HG03103 (cell line): Measurements from ENCODE around the gene COTL1.

Experiments
- ATAC-seq: cut with Tn5 transposase; IDR thresholded peaks from one replicate; pipeline ENCODE4 v1.9.1; 2021; ENCODE audit warnings: low read depth; ENCODE audit not compliant: unreplicated experiment

Gene COTL1

DNA sequence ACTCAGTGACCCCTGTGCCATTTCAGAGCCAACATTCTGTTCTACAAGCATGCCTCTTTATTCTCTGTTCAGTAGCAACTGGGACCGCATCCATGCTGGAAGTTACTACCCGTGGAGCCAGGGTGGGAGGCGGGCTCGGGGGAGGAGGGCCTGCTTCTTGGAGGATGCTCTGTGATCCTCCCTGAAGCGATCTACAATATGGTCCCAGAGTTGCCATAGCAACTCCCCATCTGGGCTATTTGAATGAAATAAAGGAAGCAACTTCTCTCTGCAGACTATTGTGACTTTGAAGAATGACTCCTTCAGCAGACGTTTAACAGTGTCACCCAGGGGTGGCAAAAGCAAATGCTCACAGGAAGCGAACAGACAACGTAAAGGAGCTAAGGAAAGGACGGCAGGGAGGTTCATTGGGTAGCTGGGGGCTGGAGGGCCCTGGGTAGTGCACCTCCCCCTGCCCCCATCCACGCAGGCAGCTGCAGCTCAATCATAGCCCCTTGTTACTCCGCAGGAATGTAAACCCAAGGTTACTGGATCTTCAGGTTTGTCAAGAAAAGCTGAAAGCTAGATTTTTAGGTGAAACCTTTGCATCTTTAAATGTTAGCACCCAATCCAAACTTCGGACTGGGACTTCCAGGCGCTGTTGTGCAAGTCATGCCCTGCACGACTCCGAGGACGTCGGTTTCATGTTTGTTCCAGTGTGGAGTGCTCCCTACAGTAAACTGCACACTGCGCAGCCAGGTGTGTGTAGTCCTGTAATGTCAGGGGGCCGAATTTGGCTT is 62.3 kb downstream of the COTL1 start:
- no peak for ATAC-seq

DNA sequence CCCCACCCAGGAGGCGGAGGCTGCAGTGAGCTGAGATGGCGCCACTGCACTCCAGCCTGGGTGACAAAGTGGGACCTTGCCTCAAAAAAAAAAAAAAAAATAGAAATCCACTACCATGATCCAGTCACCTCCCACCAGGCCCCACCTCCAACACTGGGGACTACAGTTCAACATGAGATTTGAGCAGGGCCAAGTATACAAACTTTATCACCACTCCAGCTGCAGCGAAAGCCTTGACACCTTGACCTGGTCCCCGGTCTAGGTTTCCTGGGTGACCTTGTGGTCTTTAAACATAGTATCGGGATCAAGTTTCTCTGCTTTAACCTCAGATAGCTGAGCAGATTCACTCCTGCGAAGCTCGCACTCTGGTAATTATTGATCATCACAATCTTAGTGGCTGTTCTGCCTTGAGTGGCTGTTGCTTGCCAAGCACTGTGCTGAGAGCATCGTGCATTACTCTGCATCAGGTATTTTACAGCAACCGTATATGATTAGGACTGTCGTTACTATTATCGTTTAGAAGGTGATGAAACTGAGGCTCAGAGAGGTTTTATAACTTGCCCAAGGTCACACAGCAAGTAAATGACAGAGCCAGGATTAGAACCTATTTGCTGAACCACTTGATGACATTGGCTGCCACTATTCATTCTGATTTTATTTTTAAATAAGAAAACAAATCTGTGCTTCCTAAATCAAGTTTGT is 63.1 kb downstream of the COTL1 start:
- no peak for ATAC-seq

DNA sequence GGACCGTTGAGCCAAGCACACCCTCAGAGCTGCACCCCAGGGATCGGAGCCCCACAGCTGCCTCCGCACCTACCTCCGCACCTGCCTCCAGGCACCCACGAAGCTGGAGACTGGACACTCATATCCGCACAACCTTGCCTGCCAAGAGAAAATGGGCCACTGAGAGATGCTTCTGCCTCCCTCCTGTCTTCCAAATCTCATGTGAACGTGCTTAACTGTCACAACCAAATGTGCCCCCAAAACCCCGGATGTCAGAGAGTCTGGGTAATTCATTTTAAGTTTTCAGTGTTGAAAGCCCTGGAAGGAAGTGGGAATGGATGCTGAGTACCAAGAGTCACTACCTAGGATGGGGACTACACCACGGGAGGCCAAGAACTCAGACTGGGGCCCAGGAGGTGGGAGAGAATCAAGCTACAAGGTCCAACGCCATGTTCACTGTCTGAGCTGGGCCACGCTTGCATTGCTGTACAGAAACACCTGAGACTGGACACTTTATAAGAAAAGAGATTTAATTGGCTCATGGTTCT is 63.9 kb downstream of the COTL1 start:
- no peak for ATAC-seq

DNA sequence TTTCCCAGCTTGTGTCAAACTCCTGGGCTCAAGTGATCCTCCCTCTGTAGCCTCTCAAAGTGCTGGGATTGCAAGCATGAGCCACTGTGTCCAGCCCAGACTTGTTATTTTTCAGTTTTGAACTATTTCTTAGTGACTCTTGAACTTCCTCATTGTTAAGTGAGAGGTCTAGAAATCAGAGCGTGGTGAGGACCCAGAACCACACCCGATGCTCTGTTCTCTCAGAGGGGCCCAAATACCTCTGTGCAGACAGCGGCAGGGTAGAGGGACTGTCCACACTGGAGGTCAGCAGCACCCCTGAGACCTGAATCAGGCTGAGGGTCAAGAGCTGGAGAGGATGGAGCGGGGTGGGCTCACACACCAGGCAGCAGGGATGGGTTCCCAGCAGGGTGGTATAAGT is 65.7 kb downstream of the COTL1 start:
- ATAC-seq = no peak

DNA sequence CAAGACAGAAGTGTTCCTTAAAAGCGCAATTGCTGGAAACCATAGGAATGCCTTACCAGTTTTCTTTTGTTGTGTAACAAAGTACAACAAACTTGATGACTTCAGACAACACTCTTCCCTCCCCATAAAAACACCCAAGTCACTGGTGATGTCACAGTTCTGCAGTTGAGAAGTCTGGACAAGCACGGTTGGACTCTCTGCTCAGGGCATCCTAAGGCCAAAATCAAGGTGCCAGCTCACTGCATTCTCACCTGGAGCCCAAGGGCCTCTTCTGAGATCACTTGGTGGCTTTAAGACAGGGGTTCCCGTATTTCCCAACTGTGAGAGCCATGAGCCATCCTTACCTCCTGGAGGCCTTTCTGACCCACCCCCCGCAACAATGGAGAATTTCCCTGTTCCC is 67.8 kb downstream of the COTL1 start:
- no peak for ATAC-seq

- ATAC-seq = no peak
Observed at GRCh38 chr16:84548971-84549844, 68.7 kb downstream of the COTL1 start.

- no peak for ATAC-seq
Observed at GRCh38 chr16:84548508-84548907, 69.4 kb downstream of the COTL1 start.

DNA sequence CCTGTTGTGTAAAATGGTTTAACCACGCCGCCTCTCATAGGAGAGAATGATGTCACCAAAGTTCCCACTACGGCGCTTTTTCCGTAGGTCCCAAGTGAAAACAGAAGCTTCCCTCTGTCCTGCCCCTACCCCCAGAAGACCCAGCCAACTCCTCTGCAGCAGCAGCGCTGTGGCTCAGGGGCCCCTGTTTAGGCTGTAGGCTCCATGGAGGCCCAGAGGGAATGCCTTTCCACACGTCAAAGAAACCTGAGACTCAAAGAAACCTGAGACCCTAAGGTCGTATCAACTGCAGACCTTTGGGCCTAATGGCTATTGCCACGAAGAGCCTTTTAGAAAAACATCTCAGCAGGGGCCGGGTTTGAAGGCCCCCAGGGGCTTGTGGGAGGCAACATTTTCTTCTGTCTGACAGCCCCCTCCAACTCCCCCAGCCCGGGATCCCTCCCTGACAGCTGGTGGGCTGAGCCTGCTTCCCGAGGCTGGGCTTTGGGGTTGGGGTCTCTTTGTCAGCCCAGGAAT is 70.3 kb downstream of the COTL1 start:
- ATAC-seq = no peak

DNA sequence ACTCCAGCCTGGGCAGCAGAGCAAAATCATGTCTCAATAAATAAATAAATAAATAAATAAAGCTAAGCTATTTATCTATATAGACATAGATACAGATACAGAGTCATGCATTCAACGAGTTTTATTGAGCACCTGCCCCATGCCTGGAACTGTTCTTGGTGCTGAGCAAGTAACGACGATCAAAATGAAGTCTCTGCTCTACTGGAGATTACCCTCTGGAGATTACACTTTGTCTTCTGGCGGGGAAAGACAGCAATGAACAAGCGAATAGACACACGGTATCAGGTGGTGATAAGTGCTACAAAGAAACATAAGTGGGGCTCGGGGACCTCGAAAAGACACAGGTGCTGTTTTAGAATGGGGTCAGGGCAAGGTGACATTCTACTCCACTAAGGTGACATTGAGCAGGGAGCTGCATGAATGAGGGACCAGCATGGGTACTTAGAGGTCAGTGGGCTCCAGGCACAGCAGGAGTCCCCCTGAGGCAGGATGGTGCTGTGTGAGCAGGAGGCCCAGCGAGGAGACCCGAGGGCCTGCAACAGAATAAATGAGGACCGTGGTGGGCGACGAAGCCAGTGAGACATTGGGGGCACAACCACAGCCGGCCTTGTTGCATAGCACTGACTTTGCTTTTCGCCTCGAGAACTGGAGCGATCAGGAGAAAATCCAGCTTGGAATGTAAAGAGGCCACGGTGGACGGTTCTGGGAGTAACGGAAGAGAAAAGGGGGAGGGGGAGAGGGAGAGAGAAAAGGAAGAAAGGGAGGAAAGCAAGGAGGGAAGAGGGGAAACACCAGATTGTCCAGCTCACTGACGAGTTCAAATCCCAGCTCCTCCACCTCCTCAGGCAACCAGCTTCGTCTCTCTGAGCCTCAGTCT is 71.0 kb downstream of the COTL1 start:
- no peak for ATAC-seq

- ATAC-seq = no peak
Observed at GRCh38 chr16:84545114-84545737, 72.7 kb downstream of the COTL1 start.

GRCh38 chr16:84544031-84544773 is 73.7 kb downstream of the COTL1 start:
- ATAC-seq = no peak

GRCh38 chr16:84543253-84543652 is 74.6 kb downstream of the COTL1 start:
- ATAC-seq = no peak

GRCh38 chr16:84541999-84542817 is 75.7 kb downstream of the COTL1 start:
- no peak for ATAC-seq

GRCh38 chr16:84540194-84540593 is 77.7 kb downstream of the COTL1 start:
- no peak for ATAC-seq

DNA sequence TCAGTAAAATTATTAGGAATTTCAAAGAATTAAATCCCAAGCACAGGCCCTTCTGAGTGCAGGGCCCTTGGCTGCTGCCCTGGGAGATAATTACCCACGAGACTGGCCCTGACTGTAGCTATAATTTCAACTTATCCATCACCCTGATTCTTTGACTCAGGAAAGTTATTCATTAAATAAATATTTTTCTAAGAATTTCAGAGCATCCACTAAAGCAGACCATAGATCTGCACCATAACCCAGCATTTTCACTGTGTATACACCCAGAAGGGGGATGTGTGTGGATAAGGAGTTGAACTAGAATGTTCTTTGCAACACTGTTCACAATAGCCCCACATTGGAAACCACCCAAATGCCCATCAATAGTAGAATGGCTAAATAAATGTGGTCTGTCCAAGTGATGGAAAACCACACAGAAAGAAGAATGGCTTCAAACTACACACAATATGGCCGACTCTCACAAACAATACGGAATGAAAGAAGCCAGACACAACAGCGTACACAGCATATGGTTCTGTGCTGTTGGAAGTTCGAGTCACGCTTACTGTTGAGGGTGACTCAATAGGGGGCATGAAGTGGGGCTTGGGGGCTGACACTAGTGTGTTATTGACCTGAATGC is 79.5 kb downstream of the COTL1 start:
- ATAC-seq = no peak

DNA sequence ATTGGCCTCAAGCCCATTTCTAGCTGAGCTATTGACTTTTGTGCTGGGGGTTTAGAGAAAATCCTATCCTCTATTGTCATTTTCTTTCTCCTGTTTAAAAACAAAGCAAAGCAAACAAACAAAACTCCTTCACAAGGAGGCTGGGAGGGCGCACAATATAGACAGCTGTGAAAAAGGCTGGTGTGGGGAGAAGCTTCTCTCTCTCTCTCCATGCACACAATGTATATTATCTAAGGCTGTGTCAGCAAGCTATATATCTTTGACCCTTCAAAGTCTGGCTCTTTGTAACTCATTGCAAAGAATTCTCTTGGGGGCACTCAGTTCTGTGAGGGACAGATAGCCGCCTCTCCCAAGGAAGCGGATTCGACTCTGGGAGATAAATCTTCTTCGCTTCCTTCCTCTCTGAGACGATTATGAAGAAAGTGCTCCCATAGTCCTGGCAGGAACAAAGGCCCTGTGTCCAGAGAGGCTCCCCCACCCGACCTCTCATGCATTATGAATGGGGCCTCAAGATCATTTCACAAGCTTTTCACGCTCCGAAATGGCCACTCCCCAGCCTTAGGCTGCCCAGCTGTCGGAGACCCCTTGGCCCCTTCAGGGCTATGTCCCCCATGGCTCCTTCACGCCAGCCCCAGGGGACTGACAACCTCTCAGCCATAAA is 80.3 kb downstream of the COTL1 start:
- no peak for ATAC-seq

GRCh38 chr16:84535851-84536250 is 82.0 kb downstream of the COTL1 start:
- no peak for ATAC-seq
